HG03103 (cell line): Measurements from ENCODE around the gene AARS2.
"Not testable (repeated sequence)": the region's sequence is repeated elsewhere in the genome, so short reads cannot be mapped to it uniquely, and the experiment has no call there.

Experiments
- ATAC-seq: cut with Tn5 transposase; IDR thresholded peaks from one replicate; pipeline ENCODE4 v1.9.1; 2021; ENCODE audit warnings: low read depth; ENCODE audit not compliant: unreplicated experiment

The AARS2 gene

GRCh38 chr6:44333273-44333919 is 20.2 kb upstream of the AARS2 start:
- no peak for ATAC-seq

DNA sequence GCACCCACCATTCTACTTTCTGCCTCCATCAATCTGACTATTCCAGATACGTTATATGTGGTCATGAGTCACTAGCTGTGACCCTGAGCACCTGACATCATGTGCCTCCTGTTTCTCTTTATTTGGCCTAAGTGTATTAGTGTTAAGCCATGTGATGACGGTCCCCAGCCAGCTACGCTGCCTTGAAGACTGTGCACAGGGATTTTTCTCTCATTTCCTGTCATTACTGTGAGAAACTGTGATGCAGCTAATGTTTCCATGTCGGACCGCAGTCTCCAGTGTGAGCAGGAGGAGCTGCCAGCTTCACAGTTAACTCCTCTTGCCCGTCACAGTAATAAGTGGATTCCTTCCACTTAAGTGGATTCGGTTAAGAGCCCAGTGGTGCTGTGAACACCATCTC is 19.4 kb upstream of the AARS2 start:
- ATAC-seq = no peak

- ATAC-seq = no peak
These were observed 16.7 kb upstream of the AARS2 start for GRCh38 chr6:44329858-44330257.

- not testable (repeated sequence) for ATAC-seq
These were observed 15.1 kb upstream of the AARS2 start for GRCh38 chr6:44328203-44328602.

DNA sequence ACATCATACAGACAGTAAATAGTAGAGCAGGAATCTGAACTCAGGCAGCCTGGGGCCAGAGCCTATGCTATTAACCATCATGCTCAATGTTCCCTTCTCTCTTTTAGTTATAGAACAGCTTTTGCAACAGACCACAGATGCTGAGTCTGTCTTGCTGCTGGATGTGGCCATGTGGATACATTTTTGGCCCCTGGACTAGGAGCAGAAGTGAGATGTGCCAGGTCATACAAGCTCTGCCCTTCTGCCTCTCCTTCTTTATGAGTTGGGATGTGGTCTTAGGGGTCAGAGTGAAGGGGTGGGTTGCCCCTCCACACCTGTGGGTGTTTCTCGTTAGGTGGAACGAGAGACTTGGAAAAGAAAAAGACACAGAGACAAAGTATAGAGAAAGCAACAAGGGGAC is 14.6 kb upstream of the AARS2 start:
- no peak for ATAC-seq

- ATAC-seq = no peak
These were observed 13.9 kb upstream of the AARS2 start for GRCh38 chr6:44327096-44327495.

GRCh38 chr6:44321210-44321609 is 8.1 kb upstream of the AARS2 start:
- no peak for ATAC-seq

DNA sequence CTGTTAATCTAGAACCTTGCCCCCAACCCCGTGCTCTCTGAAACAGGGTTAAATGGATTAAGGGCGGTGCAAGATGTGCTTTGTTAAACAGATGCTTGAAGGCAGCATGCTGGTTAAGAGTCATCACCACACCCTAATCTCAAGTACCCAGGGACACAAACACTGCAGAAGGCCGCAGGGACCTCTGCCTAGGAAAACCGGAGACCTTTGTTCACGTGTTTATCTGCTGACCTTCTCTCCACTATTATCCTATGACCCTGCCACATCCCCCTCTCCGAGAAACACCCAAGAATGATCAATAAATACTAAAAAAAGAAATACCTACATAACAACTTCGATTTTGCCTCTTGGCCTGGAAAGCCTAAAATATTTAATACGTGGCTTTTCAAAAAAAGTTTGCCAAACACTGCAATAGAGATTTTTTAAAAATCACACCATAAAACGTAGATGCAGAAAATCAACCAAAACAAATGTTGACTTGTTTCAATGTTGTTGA is 4.0 kb upstream of the AARS2 start:
- not testable (repeated sequence) for ATAC-seq

GRCh38 chr6:44316481-44316880 is 3.3 kb upstream of the AARS2 start:
- ATAC-seq = no peak

DNA sequence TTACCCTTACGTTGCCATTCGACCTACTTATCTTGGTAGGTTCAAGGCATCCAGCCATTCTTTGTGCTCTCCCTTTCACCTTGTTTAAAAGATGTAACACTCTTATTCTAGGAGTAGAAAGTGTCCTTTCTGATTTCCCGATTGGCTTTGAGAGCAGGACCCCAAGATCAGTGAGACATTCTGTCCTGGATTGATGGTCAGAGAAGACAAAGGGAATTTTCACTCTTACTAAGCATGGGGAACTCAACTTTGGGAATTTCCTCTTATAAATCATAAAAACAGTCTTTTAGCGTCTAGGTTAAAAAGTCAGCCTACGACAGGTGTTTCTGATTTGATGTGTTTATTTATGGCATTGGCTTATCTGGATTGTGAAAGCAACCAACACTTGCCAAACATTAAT is 2.8 kb upstream of the AARS2 start:
- ATAC-seq = no peak

DNA sequence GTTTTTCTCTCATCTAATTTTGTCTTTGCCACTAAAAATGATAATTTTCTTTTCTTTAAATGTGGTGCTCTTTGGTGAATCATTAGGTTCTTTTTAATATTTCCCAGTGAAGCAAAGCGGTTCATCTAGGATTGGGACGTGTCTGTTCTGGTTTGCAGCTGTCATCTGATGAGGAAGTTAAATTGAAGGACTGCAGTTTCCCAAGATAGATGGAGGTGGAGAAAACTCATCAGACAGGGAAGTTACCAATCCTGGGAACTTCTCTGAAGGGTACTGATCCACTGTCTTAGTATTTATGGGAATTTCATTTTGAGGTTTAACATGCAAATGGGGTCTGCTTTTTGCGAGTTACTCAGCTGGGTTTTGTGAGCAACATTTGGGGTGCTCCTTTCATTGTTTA is 2.4 kb upstream of the AARS2 start:
- ATAC-seq = no peak

DNA sequence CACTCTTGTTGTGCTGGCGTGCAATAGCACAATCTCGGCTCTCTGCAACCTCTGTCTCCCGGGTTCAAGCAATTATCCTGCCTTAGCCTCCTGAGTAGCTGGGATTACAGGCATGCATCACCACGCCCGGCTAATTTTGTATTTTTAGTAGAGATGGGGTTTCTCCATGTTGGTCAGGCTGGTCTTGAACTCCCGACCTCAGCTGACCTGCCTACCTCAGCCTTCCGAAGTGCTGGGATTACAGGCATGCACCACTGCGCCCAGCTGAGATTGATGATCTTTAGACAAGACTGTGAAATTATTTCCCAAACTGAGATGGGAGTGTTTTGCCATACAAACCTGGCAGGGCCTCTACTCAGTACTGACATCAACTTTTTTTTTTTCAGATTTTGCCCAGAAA is 1.5 kb upstream of the AARS2 start:
- not testable (repeated sequence) for ATAC-seq

DNA sequence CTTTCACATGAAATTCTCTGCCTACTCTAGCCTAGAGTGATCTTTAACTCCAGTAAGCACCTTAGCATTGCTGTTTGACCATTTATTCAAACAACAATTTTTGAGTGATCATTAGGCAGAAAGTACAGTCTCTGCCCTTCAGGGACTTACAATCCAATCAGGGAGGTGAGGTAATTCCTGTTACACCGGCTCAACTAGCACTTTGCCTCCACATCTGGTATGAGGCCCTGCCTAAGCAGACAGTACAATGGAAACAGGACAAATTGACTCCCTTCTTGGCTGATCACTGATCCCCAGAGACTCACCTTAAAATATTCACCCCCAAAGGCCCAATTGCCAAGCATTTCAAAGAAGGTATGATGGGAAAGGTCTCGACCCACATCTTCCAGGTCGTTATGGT is 1.4 kb downstream of the AARS2 start:
- no peak for ATAC-seq

DNA sequence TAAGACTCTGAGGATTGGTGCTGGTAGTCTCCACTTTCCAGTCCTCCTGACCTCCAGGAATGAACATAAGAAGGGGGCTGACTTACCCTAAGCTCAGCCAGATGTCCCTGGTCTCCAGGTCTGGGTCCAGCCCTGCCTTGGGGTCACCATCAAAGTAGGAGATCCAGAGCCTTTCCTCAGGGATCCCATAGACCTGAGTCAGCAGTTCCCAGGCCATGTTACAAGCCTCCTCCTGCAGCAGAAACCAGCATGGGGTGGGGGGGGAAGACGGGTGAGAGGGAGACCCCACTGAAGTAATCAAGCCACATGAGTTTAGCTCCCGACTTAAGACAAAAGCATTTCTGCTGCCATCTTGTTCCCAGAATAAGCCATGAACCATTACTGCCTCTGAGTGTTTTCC is 1.8 kb downstream of the AARS2 start:
- ATAC-seq = no peak

GRCh38 chr6:44310241-44310640 is 2.9 kb downstream of the AARS2 start:
- ATAC-seq = no peak

GRCh38 chr6:44309631-44310030 is 3.5 kb downstream of the AARS2 start:
- ATAC-seq = no peak

GRCh38 chr6:44309092-44309491 is 4.1 kb downstream of the AARS2 start:
- no peak for ATAC-seq

DNA sequence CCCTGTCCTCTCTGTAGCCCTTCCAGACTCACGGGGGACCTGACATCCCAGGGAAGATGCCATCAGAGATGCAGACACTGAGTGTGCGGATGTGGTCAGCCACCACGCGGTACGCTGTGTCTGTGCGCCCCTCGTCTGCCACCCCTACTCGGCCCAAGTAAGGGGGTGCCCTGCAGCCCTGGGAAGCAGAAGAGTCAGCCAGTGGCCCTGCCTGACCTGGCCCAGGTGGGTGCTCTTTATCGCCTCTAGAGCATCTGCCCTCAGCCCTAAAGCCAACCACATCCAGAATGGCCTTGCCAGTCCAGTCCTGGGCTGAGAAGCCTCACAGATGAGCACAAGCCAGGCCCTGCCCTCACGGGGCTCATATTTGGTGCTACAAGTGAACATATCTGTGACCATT is 5.9 kb downstream of the AARS2 start:
- ATAC-seq = no peak

GRCh38 chr6:44306710-44307109 is 6.4 kb downstream of the AARS2 start:
- ATAC-seq = no peak

DNA sequence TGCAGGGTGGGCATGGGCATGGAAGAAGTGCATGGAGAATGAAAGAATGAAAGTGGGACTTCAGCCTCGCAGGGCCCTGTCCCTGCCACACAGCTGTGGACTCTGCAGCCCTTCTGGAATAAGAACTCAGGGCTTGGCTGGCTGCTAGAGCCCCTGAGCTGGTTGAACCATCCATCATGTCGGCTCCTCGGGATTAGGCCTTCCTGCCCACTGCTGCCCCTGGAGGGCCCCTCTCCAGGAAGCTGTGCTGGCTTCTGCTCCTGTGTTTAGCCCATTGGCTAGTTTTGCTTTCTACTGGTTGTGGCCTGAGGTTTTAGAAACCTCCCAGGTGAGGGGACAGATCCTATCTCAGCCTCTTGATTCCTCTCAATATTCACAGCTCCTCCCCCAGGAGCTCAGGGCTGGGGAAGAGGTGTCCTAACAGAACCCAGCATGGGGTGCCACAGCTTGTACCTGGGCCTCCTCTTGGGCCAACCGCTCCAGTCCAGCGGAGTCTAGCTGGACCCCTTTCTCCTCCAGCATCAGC is 7.9 kb downstream of the AARS2 start:
- ATAC-seq = no peak

DNA sequence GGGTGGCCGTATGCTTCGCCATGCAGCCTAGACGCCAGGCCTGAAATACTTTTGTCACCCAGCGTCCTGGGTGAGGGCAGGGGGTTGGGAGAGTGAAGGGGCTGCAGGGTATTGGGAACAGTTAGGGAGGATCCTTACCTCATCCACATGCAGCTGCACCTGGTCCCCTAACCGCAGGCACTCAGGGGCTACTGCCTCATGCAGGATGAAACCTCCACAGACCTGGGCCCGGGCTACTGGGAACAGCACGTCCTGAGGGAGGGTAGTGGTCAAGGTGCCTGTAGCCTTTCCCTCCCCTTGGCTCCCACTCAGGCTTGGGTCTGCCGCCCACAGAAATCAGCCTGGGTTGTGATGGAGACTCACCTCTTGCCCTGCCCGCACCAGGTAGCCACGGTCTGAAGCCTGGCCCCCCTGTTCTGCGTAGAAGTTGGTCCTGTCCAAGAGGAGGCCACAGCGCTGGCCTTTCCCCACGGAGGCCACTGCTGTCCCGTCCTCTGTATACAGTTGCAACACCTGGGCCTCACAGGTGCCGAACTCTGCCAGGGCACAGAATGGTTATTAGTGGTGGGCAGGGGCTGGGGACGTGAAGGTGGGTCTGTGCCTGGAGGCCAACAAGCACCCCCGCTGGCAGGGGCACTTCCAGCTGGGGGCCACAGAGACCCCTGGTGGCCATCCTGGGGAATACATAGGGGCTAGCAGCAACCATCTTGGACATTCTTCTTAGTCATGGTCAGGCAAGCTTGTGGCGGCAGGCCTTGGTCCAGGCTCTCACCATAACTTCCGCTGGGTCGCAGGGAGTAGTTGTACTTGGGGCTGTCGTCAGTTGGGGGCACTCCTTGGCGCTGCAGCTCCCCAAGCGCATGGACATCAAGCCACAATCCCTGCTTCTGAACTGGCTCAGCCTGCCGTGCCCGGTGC is 8.6 kb downstream of the AARS2 start:
- ATAC-seq = no peak

DNA sequence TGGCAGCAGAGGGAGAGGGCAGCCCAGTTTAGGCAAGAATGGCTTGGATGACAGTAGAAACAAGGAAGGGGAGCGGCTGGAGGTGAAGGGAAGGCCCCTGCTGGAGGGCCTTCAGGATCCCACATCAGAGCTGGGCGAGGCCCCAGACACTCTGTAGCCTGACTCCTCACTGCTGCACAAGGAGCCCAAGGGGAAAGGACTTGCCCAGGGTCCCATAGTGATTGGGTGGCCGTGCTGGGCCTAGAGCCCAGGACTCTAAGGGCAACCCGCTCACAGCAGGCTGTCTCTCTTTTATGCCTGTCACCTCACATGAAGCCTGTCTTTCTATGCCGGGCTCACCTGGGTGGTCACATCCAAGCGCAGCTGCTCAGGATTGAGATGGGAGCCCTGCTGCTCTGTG is 9.3 kb downstream of the AARS2 start:
- no peak for ATAC-seq
